ENCODE results near the gene ACSF2.

DNA sequence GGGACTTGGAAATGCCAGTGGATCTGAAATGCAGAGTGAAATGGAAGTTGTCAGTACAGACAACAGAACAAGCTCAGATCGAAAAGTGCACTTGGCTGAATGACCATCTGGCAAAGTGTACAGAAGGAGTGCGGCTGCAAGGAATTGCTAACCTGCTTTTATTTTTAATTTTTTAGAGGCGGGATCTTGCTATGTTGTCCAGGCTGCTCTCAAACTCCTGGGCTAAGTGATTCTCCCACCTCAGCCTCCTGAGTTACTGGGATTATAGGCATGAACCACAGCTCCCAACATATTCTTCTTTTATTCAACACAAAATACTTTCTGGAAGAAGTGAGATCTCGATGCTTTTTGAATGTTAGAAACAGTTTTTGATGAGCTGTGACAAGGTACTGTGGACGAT lies 32.3 kb upstream of the ACSF2 start:
- TF ChIP-seq CTCF (IDR thresholded peaks at IDR 0.05; ENCODE audit: extremely low read depth in 1 of 2, insufficient read depth in 1 of 2, low read depth in 1 of 2, low read length in 2 of 2), result no peak
- TF ChIP-seq, protein P1, sequence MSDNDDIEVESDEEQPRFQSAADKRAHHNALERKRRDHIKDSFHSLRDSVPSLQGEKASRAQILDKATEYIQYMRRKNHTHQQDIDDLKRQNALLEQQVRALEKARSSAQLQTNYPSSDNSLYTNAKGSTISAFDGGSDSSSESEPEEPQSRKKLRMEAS (IDR thresholded peaks at IDR 0.05; ENCODE audit: insufficient read depth, insufficient read length), result no peak
- TF ChIP-seq POLR2A (IDR thresholded peaks at IDR 0.05; ENCODE audit: low read depth, low read length), result no peak
- TF ChIP-seq POLR2AphosphoS5 (IDR thresholded peaks at IDR 0.05; ENCODE audit: insufficient read depth, low read depth, low read length), result no peak
- no peak for TF ChIP-seq EZH2 (IDR thresholded peaks at IDR 0.05; ENCODE audit: borderline replicate concordance, low read depth, low read length, severe bottlenecking)
- no peak for TF ChIP-seq JUN (IDR thresholded peaks at IDR 0.05; ENCODE audit: borderline replicate concordance, insufficient read depth, insufficient read length, low read depth)
- no peak for TF ChIP-seq GATA2 (IDR thresholded peaks at IDR 0.05; ENCODE audit: insufficient read depth, insufficient read length, low read depth, low read length)
- no peak for TF ChIP-seq FOS (IDR thresholded peaks at IDR 0.05; ENCODE audit: borderline replicate concordance, insufficient read depth, low read length)

Data from endothelial cell of umbilical vein (primary cell).